Bronchial epithelial cell (primary cell): Measurements from ENCODE around the gene TCP10L. TPM values are rescaled to one million over a fixed set of nuclear protein-coding genes. Genes with fewer than 3 reads are reported as not detected.
A peak's percentile ranks its signal among the peaks of the same experiment; 100 is the strongest.
"Not testable (repeated sequence)": the region's sequence is repeated elsewhere in the genome, so short reads cannot be mapped to it uniquely, and the experiment has no call there.

Source experiments
- DNase-seq: peaks from one replicate; pipeline ENCODE4 v3.0.0-alpha.2; 2010; ENCODE audit warnings: low read depth
- FAIRE-seq: peaks from 2 replicates; lab custom pipeline; 2011; peaks lifted over from hg19 to GRCh38; lab: Jason Lieb, UNC
- H3K27me3 ChIP-seq: 2 replicates; pipeline ENCODE4 v1.5.1; 2011; ENCODE audit warnings: low read length; ENCODE audit not compliant: control insufficient read depth, insufficient read depth
- H3K36me3 ChIP-seq: 2 replicates; pipeline ENCODE4 v1.5.1; 2011; ENCODE audit warnings: low read length; ENCODE audit not compliant: control insufficient read depth, insufficient read depth
- H3K4me3 ChIP-seq: 2 replicates; pipeline ENCODE4 v1.5.1; 2011; ENCODE audit warnings: mild to moderate bottlenecking, low read depth, low read length, control low read depth
- total RNA-seq: library from RNA; depleted of rRNA; stranded (reverse); fragments of >200 nt; gene quantifications from 2 replicates; pipeline ENCODE4 v1.2.1, GENCODE V29; 2014
- TF ChIP-seq, protein P1 (sequence below): IDR thresholded peaks from 2 replicates; pipeline ENCODE4 v1.5.1; 2011; ENCODE audit warnings: mild to moderate bottlenecking, moderate library complexity, low read length, control low read depth, inconsistent platforms; ENCODE audit not compliant: insufficient read depth, severe bottlenecking

TCP10L gene
- total RNA-seq, 1 donor from 2014 or later, result 0.26 TPM

- no peaks in the 10 kb centered on the region for H3K27me3 ChIP-seq
- TF ChIP-seq, protein P1, sequence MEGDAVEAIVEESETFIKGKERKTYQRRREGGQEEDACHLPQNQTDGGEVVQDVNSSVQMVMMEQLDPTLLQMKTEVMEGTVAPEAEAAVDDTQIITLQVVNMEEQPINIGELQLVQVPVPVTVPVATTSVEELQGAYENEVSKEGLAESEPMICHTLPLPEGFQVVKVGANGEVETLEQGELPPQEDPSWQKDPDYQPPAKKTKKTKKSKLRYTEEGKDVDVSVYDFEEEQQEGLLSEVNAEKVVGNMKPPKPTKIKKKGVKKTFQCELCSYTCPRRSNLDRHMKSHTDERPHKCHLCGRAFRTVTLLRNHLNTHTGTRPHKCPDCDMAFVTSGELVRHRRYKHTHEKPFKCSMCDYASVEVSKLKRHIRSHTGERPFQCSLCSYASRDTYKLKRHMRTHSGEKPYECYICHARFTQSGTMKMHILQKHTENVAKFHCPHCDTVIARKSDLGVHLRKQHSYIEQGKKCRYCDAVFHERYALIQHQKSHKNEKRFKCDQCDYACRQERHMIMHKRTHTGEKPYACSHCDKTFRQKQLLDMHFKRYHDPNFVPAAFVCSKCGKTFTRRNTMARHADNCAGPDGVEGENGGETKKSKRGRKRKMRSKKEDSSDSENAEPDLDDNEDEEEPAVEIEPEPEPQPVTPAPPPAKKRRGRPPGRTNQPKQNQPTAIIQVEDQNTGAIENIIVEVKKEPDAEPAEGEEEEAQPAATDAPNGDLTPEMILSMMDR, result no peak
- FAIRE-seq (no peak), DNase-seq (no peak)
- no peaks in the 10 kb centered on the region for H3K36me3 ChIP-seq
- H3K4me3 ChIP-seq, result no peak overlapping the region
These were observed 18.5 kb downstream of the TCP10L start for GRCh38 chr21:32566741-32567389.

DNA sequence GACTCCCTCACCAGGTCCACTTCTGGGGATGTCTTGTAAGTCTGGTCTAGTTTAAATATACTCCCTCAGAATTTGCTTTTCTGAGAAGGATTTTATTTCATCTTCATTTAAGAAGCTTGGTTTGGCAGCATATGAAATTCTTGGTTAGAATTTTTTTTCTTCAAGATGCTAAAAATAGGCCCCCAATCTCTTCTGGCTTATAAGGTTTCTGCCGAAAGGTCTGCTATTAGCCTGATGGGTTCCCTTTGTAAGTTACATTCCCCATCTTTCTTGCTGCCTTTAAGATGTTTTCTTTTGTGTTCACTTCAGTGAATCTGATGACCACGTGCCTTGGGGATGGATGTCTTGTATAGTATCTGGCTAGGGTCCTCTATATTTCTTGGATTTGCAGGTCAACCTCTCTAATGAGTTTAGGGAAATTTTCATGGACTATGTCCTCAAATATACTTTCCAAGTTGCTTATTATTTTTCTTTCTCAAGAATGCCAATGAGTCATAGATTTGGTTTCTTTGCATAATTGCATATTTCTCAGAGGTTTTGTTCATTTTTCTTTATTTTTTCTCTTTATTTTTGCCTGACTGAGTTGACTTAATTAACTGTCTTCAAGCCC, 19.4 kb downstream of the TCP10L start:
- no peak for FAIRE-seq
- no peak for DNase-seq
- TF ChIP-seq, protein P1, result no peak
- Histone ChIP-seq H3K27me3 (no peaks in the 10 kb centered on the region), H3K36me3 (no peaks in the 10 kb centered on the region), H3K4me3 (no peak overlapping the region)

- no peak for DNase-seq
- Histone ChIP-seq H3K27me3 (no peaks in the 10 kb centered on the region), H3K36me3 (no peaks in the 10 kb centered on the region), H3K4me3 (no peak overlapping the region)
- TF ChIP-seq, protein P1, result no peak
- FAIRE-seq, result no peak
These were observed 22.4 kb downstream of the TCP10L start for GRCh38 chr21:32562915-32563314.

DNA sequence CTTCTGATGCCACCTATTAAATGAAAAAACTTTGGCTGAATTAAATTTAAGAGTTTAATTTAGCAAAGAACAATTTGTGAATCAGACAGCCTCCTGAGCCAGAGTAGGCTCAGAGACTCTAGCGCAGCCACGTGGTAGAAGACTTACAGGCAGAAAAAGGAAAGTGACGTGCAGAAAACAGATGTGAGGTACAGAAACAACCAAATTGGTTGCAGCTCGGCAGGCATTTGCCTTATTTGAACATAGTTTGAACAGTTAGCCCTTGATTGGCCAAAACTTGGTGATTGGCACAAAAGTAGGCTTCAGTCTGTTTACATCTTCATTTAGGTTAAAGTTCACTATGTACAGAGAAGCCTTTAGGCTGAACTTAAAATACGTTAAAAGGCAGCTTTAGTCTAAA, 22.9 kb downstream of the TCP10L start:
- no peaks in the 10 kb centered on the region for H3K27me3 ChIP-seq
- DNase-seq (peak; percentile 47), FAIRE-seq (peak; percentile 52)
- no peak overlapping the region for H3K4me3 ChIP-seq
- no peaks in the 10 kb centered on the region for H3K36me3 ChIP-seq
- TF ChIP-seq, protein P1, result peak; percentile 58

- not testable (repeated sequence) for H3K36me3 ChIP-seq, H3K4me3 ChIP-seq, DNase-seq, H3K27me3 ChIP-seq, FAIRE-seq
These were observed 23.8 kb downstream of the TCP10L start for GRCh38 chr21:32561476-32561875.

- FAIRE-seq (no peak), DNase-seq (no peak)
- Histone ChIP-seq H3K36me3 (no peaks in the 10 kb centered on the region), H3K27me3 (no peaks in the 10 kb centered on the region), H3K4me3 (no peak overlapping the region)
- TF ChIP-seq, protein P1, result no peak
These were observed 24.4 kb downstream of the TCP10L start for GRCh38 chr21:32560896-32561295.
